Middle frontal gyrus (tissue), 1 donor: Measurements from ENCODE around the gene AKR1A1.
"Not testable (repeated sequence)": the region's sequence is repeated elsewhere in the genome, so short reads cannot be mapped to it uniquely, and the experiment has no call there.

Source experiments
- DNase-seq: peaks from one replicate; pipeline ENCODE4 v3.0.0-alpha.2; 2015; ENCODE audit warnings: low spot score; ENCODE audit errors: extremely low spot score

AKR1A1 gene

GRCh38 chr1:45523516-45523915 is 27.1 kb upstream of the AKR1A1 start:
- not testable (repeated sequence) for DNase-seq

DNA sequence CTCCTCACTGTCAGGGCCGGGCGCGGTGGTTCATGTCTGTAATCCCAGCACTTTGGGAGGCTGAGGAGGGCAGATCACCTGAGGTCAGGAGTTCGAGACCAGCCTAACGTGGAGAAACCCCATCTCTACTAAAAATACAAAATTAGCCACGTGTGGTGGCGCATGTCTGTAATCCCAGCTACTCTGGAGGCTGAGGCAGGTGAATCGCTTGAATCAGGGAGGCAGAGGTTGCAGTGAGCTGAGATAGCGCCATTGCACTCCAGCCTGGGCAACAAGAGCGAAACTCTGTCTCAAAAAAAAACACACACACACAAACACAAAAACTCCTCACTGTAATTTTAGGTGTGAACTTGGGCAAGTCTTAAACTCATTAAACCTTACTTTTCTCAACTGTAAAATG is 26.7 kb upstream of the AKR1A1 start:
- DNase-seq, result not testable (repeated sequence)

DNA sequence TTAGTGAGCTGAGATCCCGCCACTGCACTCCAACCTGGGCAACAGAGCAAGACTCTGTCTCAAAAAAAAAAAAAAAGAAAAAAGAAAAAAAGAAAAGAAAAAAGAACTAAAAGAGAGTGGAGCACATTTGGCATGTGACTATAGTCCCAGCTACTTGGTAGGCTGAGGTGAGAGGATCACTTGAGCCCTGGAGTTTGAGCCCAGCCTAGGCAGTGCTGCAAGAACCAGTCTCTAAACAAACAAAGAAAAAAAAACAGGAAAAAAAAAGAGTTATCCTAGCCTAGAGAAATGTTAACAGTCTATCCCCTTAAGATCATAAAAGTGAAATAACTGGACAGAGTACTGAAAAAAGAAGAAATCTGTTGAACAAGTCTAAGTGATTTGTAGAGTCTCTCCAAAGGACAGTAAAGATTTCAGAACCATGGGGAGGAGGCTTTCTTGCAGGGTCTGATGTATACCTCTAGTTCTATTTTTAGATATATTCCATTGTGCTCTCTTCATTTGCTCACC is 24.4 kb upstream of the AKR1A1 start:
- no peak for DNase-seq

- DNase-seq, result no peak
These were observed 19.9 kb upstream of the AKR1A1 start for GRCh38 chr1:45530632-45531135.

DNA sequence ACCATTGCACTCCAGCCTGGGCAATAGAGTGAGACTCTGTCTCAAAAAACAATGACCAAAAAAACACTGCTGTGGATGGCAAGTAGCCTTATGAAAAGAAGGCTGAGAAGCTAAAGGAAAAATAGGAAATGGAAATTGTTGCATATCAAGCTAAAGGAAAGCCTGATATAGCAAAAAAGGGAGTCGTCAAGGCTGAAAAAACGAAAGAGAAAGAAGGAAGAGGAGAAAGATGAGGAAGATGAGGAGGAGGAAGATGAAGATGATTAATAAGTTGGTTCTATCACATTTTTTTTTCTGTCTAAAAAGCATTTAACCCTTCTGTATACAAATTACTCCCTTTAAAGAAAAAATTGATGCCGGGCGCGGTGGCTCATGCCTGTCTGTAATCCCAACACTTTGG is 18.8 kb upstream of the AKR1A1 start:
- DNase-seq, result no peak

GRCh38 chr1:45535988-45536766 is 14.4 kb upstream of the AKR1A1 start:
- DNase-seq, result no peak

GRCh38 chr1:45536886-45537285 is 13.7 kb upstream of the AKR1A1 start:
- no peak for DNase-seq

DNA sequence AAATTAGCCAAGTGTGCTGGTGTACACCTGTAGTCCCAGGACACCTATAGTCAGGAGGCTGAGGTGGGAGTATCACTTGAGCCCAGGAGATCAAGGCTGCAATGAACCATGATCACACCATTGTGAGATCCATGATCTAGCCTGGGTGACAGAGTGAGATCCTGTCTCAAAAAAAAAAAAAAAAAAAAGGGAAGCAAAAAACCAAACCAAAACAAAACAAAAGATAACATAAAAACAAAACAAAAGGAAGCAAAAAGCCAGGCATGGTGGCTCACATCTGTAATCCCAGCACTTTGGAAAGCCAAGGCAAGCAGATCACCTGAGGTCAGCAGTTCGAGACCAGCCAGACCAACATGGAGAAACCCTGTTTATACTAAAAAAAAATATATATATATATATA is 9.4 kb upstream of the AKR1A1 start:
- no peak for DNase-seq

DNA sequence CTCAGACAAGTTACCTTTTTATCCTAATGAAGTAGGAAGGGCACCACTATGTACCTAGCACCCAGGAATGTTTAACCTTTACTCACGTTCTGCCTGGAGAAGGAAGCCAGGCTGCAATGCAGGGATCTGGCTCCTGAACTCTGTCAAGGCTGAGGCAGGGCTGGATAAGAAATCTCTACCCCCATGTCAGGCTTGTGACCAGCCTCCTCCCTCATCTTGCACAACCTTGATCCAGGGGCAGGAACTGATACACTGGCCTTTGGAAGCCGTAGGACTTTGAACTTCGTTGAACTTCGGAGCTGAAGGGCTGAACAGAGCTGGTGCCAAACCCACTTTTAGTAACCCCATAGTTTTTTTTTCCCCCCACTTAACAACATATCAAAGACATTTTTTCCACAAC is 8.0 kb upstream of the AKR1A1 start:
- DNase-seq, result no peak

GRCh38 chr1:45543581-45544417 is 6.8 kb upstream of the AKR1A1 start:
- no peak for DNase-seq

- no peak for DNase-seq
These were observed 6.1 kb upstream of the AKR1A1 start for GRCh38 chr1:45544530-45544929.

- no peak for DNase-seq
These were observed 5.6 kb upstream of the AKR1A1 start for GRCh38 chr1:45545019-45545493.

- no peak for DNase-seq
These were observed 4.9 kb upstream of the AKR1A1 start for GRCh38 chr1:45545553-45546310.

DNA sequence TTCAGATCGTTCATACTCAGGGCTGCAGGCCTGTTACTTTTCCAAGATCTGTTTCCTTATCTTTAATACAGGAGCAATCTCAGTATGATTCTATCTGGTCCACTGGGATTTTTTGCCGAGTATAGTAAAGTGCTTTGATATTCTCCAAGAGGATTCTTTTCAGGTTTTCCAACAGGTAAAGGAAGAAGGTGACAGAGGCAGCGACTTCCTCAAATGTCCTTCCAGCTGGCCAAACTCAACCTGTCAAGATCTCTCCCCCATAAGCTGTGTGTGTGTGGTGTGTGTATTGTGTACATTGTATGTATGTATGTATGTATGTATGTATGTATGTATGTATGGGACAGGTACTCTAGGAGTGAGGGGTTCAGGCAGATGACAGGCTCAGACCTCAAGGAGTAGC is 1.1 kb downstream of the AKR1A1 start:
- no peak for DNase-seq

DNA sequence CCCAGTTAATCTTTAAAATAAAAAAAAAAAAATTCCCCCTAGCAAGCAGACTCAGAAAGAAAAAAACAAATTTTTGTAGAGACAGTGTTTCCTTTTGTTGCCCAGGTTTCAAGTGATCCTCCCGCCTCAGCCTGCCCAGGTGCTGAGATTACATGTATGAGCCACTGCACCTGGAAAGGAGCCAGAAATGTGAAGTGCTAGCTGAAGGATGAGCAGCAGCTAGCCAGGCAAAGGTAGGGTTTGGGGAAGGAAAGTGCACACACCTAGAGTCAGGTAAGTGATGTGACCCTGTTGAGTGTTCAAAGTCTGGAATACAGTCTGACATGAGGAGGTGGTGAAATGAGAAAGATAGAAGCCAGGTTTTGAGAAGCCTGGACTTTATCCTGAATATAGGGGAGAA is 1.7 kb downstream of the AKR1A1 start:
- DNase-seq, result no peak

GRCh38 chr1:45554198-45554597 is 3.6 kb downstream of the AKR1A1 start:
- no peak for DNase-seq

DNA sequence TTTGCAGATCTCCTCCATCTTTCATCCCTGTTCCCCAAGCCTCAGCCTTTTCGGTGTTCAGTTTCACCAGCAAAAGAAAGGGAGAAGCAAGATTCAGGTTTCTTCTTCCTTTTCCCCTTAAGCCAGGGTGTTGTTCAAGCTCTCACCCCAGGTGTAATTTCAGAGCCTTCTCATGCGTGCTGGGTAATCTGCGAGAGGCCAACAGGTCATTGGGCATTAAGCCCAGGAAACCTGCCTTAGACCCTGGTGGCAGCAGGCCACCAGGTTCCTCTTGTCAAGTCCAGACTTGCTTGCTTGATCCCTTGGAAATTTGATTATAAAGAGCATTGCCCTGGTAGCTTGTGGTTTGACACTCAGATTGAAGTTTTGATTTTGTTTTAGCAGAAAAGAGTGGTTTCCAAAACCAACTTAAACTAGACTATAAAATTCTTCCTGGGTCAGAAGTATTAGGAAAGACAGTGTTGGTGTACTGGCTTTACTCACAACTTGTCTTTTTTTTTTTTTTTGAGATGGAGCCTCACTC is 6.9 kb downstream of the AKR1A1 start:
- no peak for DNase-seq

GRCh38 chr1:45563843-45564242 is 13.2 kb downstream of the AKR1A1 start:
- no peak for DNase-seq

- DNase-seq, result no peak
These were observed 16.1 kb downstream of the AKR1A1 start for GRCh38 chr1:45566722-45567121.

GRCh38 chr1:45567911-45568310 is 17.3 kb downstream of the AKR1A1 start:
- no peak for DNase-seq

DNA sequence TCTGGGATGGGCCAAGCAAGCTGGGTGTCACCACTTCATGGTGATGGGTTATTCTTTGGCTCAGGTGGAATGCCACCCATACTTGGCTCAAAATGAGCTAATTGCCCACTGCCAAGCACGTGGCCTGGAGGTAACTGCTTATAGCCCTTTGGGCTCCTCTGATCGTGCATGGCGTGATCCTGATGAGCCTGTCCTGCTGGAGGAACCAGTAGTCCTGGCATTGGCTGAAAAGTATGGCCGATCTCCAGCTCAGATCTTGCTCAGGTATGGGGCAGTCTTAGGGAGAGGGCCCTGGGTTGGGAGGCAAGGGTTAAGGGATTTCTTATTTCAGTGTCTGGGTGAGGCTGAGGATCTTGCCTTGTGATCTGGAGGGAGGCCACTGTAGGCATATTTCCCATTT is 17.8 kb downstream of the AKR1A1 start:
- no peak for DNase-seq
